ENCODE data around the gene CENATAC. TPM values are rescaled to one million over a fixed set of nuclear protein-coding genes. Genes with fewer than 3 reads are reported as not detected.
"Not testable (repeated sequence)": the region's sequence is repeated elsewhere in the genome, so short reads cannot be mapped to it uniquely, and the experiment has no call there.

CENATAC gene
- total RNA-seq, 1 donor = 37.6 TPM

DNA sequence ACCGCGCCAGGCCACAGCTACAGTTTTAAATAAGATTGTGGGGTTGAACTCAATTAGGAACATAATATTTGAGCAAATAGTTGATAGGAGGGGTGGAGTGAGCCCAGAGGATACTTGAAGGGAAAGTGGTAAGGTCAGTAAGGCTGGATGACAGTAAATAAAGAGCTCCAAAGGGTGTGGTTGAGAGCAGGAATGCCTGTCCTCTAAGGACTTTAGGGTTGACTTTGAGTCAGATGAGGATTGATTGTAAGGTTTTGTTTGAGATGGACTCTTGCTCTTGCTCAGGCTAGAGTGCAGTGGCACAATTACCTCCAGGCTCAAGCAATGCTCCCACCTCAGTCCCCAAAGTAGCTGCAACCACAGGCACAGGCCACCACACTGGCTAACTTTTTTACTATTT is 24.0 kb upstream of the CENATAC start:
- no peaks in the 10 kb centered on the region for H3K79me2 ChIP-seq (ENCODE audit: insufficient read depth, low read length)

DNA sequence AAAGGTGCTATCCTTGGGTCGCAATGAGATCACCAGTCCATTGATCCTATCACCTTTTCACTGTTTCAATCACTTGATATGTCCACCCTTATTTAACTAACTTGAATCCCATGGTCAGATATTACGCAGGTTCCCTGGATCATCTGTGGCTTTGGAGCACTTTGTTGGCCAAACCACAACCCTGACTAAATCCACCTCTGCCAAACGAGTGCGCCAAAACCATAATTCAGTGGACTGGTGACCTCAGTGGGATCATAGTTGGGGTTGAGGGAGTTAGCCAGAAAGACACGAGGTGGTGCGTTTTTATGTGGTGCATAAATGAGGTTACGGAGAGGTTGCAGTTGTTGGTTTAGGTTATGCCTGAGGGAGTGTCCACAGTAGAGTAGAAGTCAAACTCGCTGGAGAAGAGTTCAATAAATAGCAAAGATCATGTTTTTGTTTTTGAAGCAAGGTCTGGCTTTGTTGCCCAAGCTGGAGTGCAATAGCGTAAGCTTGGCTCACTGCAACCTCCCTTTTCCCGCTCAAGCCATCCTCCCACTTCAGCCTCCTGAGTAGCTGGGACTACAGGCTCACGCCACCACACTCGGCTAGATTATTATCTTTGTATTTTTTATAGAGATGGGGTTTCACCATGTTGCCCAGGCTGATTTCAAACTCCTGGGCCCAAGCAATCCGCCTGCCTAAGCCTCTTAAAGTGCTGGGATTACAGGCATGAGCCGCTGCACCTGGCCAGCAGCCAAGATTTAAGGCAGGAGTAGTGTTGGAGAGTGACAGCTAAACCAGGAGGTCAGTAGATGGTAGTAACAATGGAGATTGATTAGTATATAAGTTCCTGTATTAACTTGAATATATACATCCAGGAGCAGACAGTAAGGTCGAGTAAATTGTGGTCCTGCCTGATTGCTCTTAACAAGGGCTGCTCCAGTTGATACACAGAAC is 21.9 kb upstream of the CENATAC start:
- Histone ChIP-seq H3K9me3 (ENCODE audit: low read depth, low read length) (no peaks in the 10 kb centered on the region), H3K36me3 (ENCODE audit: insufficient read depth, low read length) (no peaks in the 10 kb centered on the region), H4K20me1 (ENCODE audit: insufficient read depth, low read length) (no peaks in the 10 kb centered on the region), H3K4me3 (ENCODE audit: insufficient read depth, low read length) (no peak overlapping the region), H3K27me3 (ENCODE audit: insufficient read depth, low read length) (peaks cover 41% of the 10 kb centered on the region), H3K4me1 (ENCODE audit: insufficient read depth, low read length) (no peaks in the 10 kb centered on the region), H2AFZ (ENCODE audit: low read length) (no peak overlapping the region), H3K27ac (ENCODE audit: low read depth, low read length) (no peak overlapping the region), H3K79me2 (ENCODE audit: insufficient read depth, low read length) (no peaks in the 10 kb centered on the region), H3K4me2 (ENCODE audit: insufficient read depth, low read length) (no peak overlapping the region)
- TF ChIP-seq, protein P1, sequence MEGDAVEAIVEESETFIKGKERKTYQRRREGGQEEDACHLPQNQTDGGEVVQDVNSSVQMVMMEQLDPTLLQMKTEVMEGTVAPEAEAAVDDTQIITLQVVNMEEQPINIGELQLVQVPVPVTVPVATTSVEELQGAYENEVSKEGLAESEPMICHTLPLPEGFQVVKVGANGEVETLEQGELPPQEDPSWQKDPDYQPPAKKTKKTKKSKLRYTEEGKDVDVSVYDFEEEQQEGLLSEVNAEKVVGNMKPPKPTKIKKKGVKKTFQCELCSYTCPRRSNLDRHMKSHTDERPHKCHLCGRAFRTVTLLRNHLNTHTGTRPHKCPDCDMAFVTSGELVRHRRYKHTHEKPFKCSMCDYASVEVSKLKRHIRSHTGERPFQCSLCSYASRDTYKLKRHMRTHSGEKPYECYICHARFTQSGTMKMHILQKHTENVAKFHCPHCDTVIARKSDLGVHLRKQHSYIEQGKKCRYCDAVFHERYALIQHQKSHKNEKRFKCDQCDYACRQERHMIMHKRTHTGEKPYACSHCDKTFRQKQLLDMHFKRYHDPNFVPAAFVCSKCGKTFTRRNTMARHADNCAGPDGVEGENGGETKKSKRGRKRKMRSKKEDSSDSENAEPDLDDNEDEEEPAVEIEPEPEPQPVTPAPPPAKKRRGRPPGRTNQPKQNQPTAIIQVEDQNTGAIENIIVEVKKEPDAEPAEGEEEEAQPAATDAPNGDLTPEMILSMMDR (IDR thresholded peaks at IDR 0.05; ENCODE audit: extremely low read depth, low read depth, low read length) = no peak
- peak; percentile 72 for DNase-seq (ENCODE audit: insufficient read length, low spot score, missing footprints)

More for the DNA sequence above, 24.0 kb upstream of the CENATAC start:
- no peak overlapping the region for H2AFZ ChIP-seq (ENCODE audit: low read length)
- H4K20me1 ChIP-seq (ENCODE audit: insufficient read depth, low read length) = no peaks in the 10 kb centered on the region
- H3K27me3 ChIP-seq (ENCODE audit: insufficient read depth, low read length) = peaks cover 27% of the 10 kb centered on the region
- H3K9me3 ChIP-seq (ENCODE audit: low read depth, low read length) = no peaks in the 10 kb centered on the region
- H3K4me2 ChIP-seq (ENCODE audit: insufficient read depth, low read length) = no peak overlapping the region
- TF ChIP-seq, protein P1 (IDR thresholded peaks at IDR 0.05; ENCODE audit: extremely low read depth, low read depth, low read length) = no peak
- DNase-seq (ENCODE audit: insufficient read length, low spot score, missing footprints) = no peak
- H3K4me1 ChIP-seq (ENCODE audit: insufficient read depth, low read length) = no peaks in the 10 kb centered on the region
- H3K27ac ChIP-seq (ENCODE audit: low read depth, low read length) = no peak overlapping the region
- no peaks in the 10 kb centered on the region for H3K36me3 ChIP-seq (ENCODE audit: insufficient read depth, low read length)
- H3K4me3 ChIP-seq (ENCODE audit: insufficient read depth, low read length) = no peak overlapping the region

DNA sequence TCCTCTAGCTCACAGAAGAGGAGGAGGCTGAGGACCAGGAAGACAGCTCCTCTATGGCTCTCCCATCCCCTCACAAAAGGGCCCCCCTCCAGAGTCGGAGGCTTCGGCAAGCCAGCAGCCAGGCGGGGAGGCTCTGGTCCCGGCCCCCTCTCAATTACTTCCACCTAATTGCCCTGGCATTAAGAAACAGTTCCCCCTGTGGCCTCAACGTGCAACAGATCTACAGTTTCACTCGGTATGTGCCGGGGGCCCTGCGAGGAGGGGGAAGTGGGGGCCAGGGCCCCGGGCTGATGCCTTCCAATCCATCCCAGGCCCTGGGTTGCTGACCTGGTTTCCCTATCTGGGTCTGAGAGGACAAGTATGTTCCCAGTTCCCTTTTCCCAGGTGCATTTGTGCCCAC is 18.5 kb upstream of the CENATAC start:
- Histone ChIP-seq H3K4me1 (ENCODE audit: insufficient read depth, low read length) (no peaks in the 10 kb centered on the region), H3K79me2 (ENCODE audit: insufficient read depth, low read length) (no peaks in the 10 kb centered on the region), H2AFZ (ENCODE audit: low read length) (no peak overlapping the region), H4K20me1 (ENCODE audit: insufficient read depth, low read length) (no peaks in the 10 kb centered on the region), H3K36me3 (ENCODE audit: insufficient read depth, low read length) (no peaks in the 10 kb centered on the region), H3K4me3 (ENCODE audit: insufficient read depth, low read length) (no peak overlapping the region), H3K27ac (ENCODE audit: low read depth, low read length) (no peak overlapping the region), H3K4me2 (ENCODE audit: insufficient read depth, low read length) (no peak overlapping the region), H3K27me3 (ENCODE audit: insufficient read depth, low read length) (peaks cover 36% of the 10 kb centered on the region), H3K9me3 (ENCODE audit: low read depth, low read length) (no peaks in the 10 kb centered on the region)
- peak; percentile 61 for DNase-seq (ENCODE audit: insufficient read length, low spot score, missing footprints)
- TF ChIP-seq, protein P1 (IDR thresholded peaks at IDR 0.05; ENCODE audit: extremely low read depth, low read depth, low read length) = no peak

DNA sequence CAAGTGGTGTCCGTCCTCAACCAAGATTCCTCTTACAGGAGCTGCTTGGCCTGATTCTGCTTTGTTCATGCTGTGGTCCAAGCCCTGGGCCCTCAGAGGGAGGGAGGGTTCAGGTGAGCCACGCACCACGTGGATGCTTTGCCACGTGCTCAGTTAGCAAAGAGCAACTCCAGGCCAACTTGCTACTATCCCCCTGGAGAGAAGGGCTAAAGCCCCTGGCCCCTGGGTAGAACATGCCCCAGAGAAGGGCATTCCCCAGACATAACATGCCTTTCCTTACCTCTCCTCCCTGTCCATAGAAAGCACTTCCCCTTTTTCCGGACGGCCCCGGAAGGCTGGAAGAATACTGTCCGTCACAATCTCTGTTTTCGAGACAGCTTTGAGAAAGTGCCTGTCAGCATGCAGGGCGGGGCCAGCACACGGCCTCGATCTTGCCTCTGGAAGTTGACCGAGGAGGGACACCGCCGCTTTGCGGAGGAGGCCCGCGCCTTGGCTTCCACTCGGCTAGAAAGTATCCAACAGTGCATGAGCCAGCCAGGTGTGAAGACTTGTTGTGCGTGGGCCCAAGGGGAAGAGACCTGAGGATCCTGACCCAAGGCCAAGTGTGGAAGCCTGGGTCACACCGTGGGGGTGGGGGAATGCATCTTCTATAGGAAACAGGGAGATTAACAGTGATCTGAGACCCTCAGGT is 17.6 kb upstream of the CENATAC start:
- peak overlapping the region; percentile 27 for H3K4me3 ChIP-seq (ENCODE audit: insufficient read depth, low read length)
- H3K36me3 ChIP-seq (ENCODE audit: insufficient read depth, low read length) = no peaks in the 10 kb centered on the region
- no peaks in the 10 kb centered on the region for H3K4me1 ChIP-seq (ENCODE audit: insufficient read depth, low read length)
- peak overlapping the region; percentile 68 for H3K4me2 ChIP-seq (ENCODE audit: insufficient read depth, low read length)
- peak overlapping the region; percentile 75 for H2AFZ ChIP-seq (ENCODE audit: low read length)
- TF ChIP-seq, protein P1 (IDR thresholded peaks at IDR 0.05; ENCODE audit: extremely low read depth, low read depth, low read length) = no peak
- peak; percentile 80 for DNase-seq (ENCODE audit: insufficient read length, low spot score, missing footprints)
- no peaks in the 10 kb centered on the region for H4K20me1 ChIP-seq (ENCODE audit: insufficient read depth, low read length)
- H3K27me3 ChIP-seq (ENCODE audit: insufficient read depth, low read length) = peaks cover 33% of the 10 kb centered on the region
- no peak overlapping the region for H3K27ac ChIP-seq (ENCODE audit: low read depth, low read length)
- no peaks in the 10 kb centered on the region for H3K9me3 ChIP-seq (ENCODE audit: low read depth, low read length)
- H3K79me2 ChIP-seq (ENCODE audit: insufficient read depth, low read length) = no peaks in the 10 kb centered on the region

DNA sequence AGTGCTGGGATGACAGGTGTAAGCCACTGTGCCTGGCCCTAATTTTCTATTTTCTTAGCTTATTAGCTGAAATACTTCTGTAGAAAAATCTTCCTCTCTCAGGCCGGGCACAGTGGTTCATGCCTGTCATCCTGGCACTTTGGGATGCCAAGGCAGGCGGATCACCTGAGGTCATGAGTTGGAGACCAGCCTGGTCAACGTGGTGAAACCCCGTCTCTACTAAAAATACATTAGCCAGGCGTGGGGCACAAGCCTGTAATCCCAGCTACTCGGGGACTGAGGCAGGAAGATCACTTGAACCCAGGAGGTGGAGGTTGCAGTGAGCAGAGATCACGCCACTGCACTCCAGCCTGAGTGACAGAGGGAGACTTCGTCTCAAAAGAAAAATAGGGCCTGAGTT is 13.6 kb upstream of the CENATAC start:
- DNase-seq (ENCODE audit: insufficient read length, low spot score, missing footprints); H3K9me3 ChIP-seq (ENCODE audit: low read depth, low read length); H3K4me2 ChIP-seq (ENCODE audit: insufficient read depth, low read length); H3K27ac ChIP-seq (ENCODE audit: low read depth, low read length); H3K4me1 ChIP-seq (ENCODE audit: insufficient read depth, low read length); H3K4me3 ChIP-seq (ENCODE audit: insufficient read depth, low read length); H2AFZ ChIP-seq (ENCODE audit: low read length); H3K36me3 ChIP-seq (ENCODE audit: insufficient read depth, low read length); H3K79me2 ChIP-seq (ENCODE audit: insufficient read depth, low read length); H4K20me1 ChIP-seq (ENCODE audit: insufficient read depth, low read length): not testable (repeated sequence)
- H3K27me3 ChIP-seq (ENCODE audit: insufficient read depth, low read length) = peaks cover 17% of the 10 kb centered on the region
